CD8-positive, alpha-beta memory T cell (primary cell): ENCODE data around the gene DYDC1. TPM values are rescaled to one million over a fixed set of nuclear protein-coding genes. Genes with fewer than 3 reads are reported as not detected.

Source experiments
- CTCF ChIA-PET: fragments of 350-600 bp; sonication (Branson Sonifier 250); formaldehyde crosslinking; loops from one replicate; lab custom pipeline; 2021; ENCODE audit warnings: antibody characterized with exemption; lab: Charles Lee
- POLR2A ChIA-PET: fragments of 350-600 bp; sonication (Branson Sonifier 250); formaldehyde crosslinking; loops from one replicate; lab custom pipeline; 2021; ENCODE audit warnings: antibody characterized with exemption; lab: Charles Lee
- DNase-seq, 5 donors: peaks; one replicate each; pipeline versions ENCODE4 v3.0.0 to v3.0.0-alpha.2; 2020 to 2022; ENCODE audit warnings: mixed read lengths in 1 of 5
- H3K27ac ChIP-seq: one replicate; pipeline ENCODE4 v1.7.0; 2013; ENCODE audit warnings: low read depth, mild to moderate bottlenecking, low read length, moderate library complexity
- H3K27me3 ChIP-seq: 2 replicates; pipeline ENCODE4 v1.7.0; 2013; ENCODE audit warnings: low read length, mild to moderate bottlenecking; ENCODE audit not compliant: insufficient read depth, poor library complexity, severe bottlenecking
- H3K36me3 ChIP-seq: 2 replicates; pipeline ENCODE4 v1.7.0; 2013; ENCODE audit warnings: mild to moderate bottlenecking, low read length, moderate library complexity; ENCODE audit not compliant: insufficient read depth
- H3K4me1 ChIP-seq: 2 replicates; pipeline ENCODE4 v1.7.0; 2013; ENCODE audit warnings: mild to moderate bottlenecking, low read length, moderate library complexity; ENCODE audit not compliant: insufficient read depth
- H3K4me3 ChIP-seq: 2 replicates; pipeline ENCODE4 v1.7.0; 2013; ENCODE audit warnings: mild to moderate bottlenecking, low read length
- H3K9me3 ChIP-seq: 2 replicates; pipeline ENCODE4 v1.7.0; 2013; ENCODE audit warnings: mild to moderate bottlenecking, low read length
- H3K27ac Mint-ChIP-seq, 8 donors: one replicate each; pipeline ENCODE4 v1.8.0; 2020 to 2021; ENCODE audit warnings: mixed read lengths in 8 of 8, mild to moderate bottlenecking in 6 of 8, inconsistent platforms in 3 of 8, moderate library complexity in 3 of 8
- H3K27me3 Mint-ChIP-seq, 2 donors: one replicate each; pipeline ENCODE4 v1.8.0; 2020 to 2021; ENCODE audit warnings: mixed read lengths in 2 of 2, mild to moderate bottlenecking in 1 of 2, moderate library complexity in 1 of 2
- H3K36me3 Mint-ChIP-seq, 3 donors: one replicate each; pipeline ENCODE4 v1.8.0; 2020 to 2021; ENCODE audit warnings: mixed read lengths in 3 of 3, inconsistent platforms in 1 of 3, mild to moderate bottlenecking in 1 of 3
- H3K4me1 Mint-ChIP-seq, 3 donors: one replicate each; pipeline ENCODE4 v1.8.0; 2020 to 2021; ENCODE audit warnings: mixed read lengths in 3 of 3, inconsistent platforms in 1 of 3, mild to moderate bottlenecking in 1 of 3
- H3K4me3 Mint-ChIP-seq, 7 donors: one replicate each; pipeline ENCODE4 v1.8.0; 2020 to 2021; ENCODE audit warnings: mixed read lengths in 7 of 7, mild to moderate bottlenecking in 6 of 7, moderate library complexity in 4 of 7, inconsistent platforms in 2 of 7
- H3K9me3 Mint-ChIP-seq, 5 donors: one replicate each; pipeline ENCODE4 v1.8.0; 2020 to 2022; ENCODE audit warnings: mixed read lengths in 5 of 5, mild to moderate bottlenecking in 3 of 5, moderate library complexity in 2 of 5, inconsistent platforms in 1 of 5
- polyA plus RNA-seq: library from polyadenylated mRNA; unstranded; fragments of 300-500 nt; fragmentation: Illumina TruSeq; gene quantifications from one replicate; pipeline ENCODE4 v1.2.3, GENCODE V29; 2021
- total RNA-seq, 2 experiments: library from RNA; stranded (reverse); gene quantifications; one replicate each; pipeline ENCODE4 v1.2.3, GENCODE V29; 2021

DYDC1 gene
- total and polyA plus RNA-seq, 3 experiments from 2014 or later, result not detected

GRCh38 chr10:80290474-80291220 is 65.9 kb downstream of the DYDC1 start:
- Mint-ChIP-seq H3K27ac (no peak overlapping the region), H3K27me3 (peaks cover 12 to 44% of the 10 kb centered on the region in 2 donors), H3K4me3 (no peak overlapping the region)

GRCh38 chr10:80289451-80290287 is 66.9 kb downstream of the DYDC1 start, which contains the start of gene MAT1A:
Gene MAT1A, minus strand, starts transcription at chr10:80289658. Its CDS starts 235 bp downstream, at chr10:80289423.
- Mint-ChIP-seq H3K27me3 (peaks cover 10 to 39% of the 10 kb centered on the region in 2 donors), H3K4me1 (peaks cover 0 to 2% (median 0%) of the 10 kb centered on the region in 3 donors), H3K4me3 (no peak within 1 kb of the TSS), H3K9me3 (no peaks in the 10 kb centered on the region), H3K36me3 (no peaks in the 10 kb centered on the region), H3K27ac (no peak within 1 kb of the TSS)
- Histone ChIP-seq H3K27me3 (no peaks in the 10 kb centered on the region), H3K4me3 (no peak within 1 kb of the TSS), H3K9me3 (no peaks in the 10 kb centered on the region), H3K4me1 (no peaks in the 10 kb centered on the region), H3K36me3 (no peaks in the 10 kb centered on the region), H3K27ac (no peak within 1 kb of the TSS)
- DNase-seq, result no peak
- ChIA-PET POLR2A (no interaction called here), CTCF (no interaction called here)

More at GRCh38 chr10:80290474-80291220, 65.9 kb downstream of the DYDC1 start:
- Histone ChIP-seq H3K27me3 (no peaks in the 10 kb centered on the region), H3K4me3 (no peak overlapping the region), H3K36me3 (no peaks in the 10 kb centered on the region), H3K4me1 (no peaks in the 10 kb centered on the region), H3K9me3 (no peaks in the 10 kb centered on the region), H3K27ac (no peak overlapping the region)
- ChIA-PET POLR2A (no interaction called here), CTCF (no interaction called here)
- Mint-ChIP-seq H3K4me1 (peaks cover 0 to 2% (median 0%) of the 10 kb centered on the region in 3 donors), H3K9me3 (peaks cover 0 to 3% (median 2%) of the 10 kb centered on the region in 5 donors), H3K36me3 (no peaks in the 10 kb centered on the region)
- DNase-seq, result no peak

GRCh38 chr10:80288849-80289248 is 67.7 kb downstream of the DYDC1 start:
- no peak overlapping the region for H3K27ac Mint-ChIP-seq
- POLR2A ChIA-PET, result no interaction called here
- no peaks in the 10 kb centered on the region for H3K9me3 Mint-ChIP-seq
- H3K4me1 Mint-ChIP-seq, result peaks cover 0 to 2% (median 0%) of the 10 kb centered on the region in 3 donors
- Histone ChIP-seq H3K4me3 (no peak overlapping the region), H3K36me3 (no peaks in the 10 kb centered on the region), H3K27ac (no peak overlapping the region), H3K4me1 (no peaks in the 10 kb centered on the region), H3K9me3 (no peaks in the 10 kb centered on the region), H3K27me3 (no peaks in the 10 kb centered on the region)
- no peak overlapping the region for H3K4me3 Mint-ChIP-seq
- no peak for DNase-seq
- H3K27me3 Mint-ChIP-seq, result peaks cover 10 to 39% of the 10 kb centered on the region in 2 donors
- H3K36me3 Mint-ChIP-seq, result no peaks in the 10 kb centered on the region
- CTCF ChIA-PET, result no interaction called here

Other genes starting within 250 kb of the DYDC1 start
- gene PLAC9, start 224.0 kb downstream of the DYDC1 start, total RNA-seq, result not detected
- not detected for gene PLAC9, start 224.0 kb downstream of the DYDC1 start, polyA plus RNA-seq
- gene ANXA11, start 151.2 kb downstream of the DYDC1 start, total RNA-seq, result 100 to 1,000 TPM; 211 to 217 TPM
- 292 TPM for gene ANXA11, start 151.2 kb downstream of the DYDC1 start, polyA plus RNA-seq
- gene MAT1A, start 67.1 kb downstream of the DYDC1 start, total RNA-seq, result not detected
- gene MAT1A, start 67.1 kb downstream of the DYDC1 start, polyA plus RNA-seq, result not detected
- not detected for gene DYDC2, start within 50 bp of the DYDC1 start, total RNA-seq
- gene DYDC2, start within 50 bp of the DYDC1 start, polyA plus RNA-seq, result not detected
- gene PRXL2A, start 51.8 kb upstream of the DYDC1 start, total RNA-seq, result 1 to 10 TPM; 8.1 to 8.3 TPM
- 9.4 TPM for gene PRXL2A, start 51.8 kb upstream of the DYDC1 start, polyA plus RNA-seq
- 10 to 100 TPM; 46.1 to 46.8 TPM for gene TSPAN14, start 97.6 kb upstream of the DYDC1 start, total RNA-seq
- 220 TPM for gene TSPAN14, start 97.6 kb upstream of the DYDC1 start, polyA plus RNA-seq
- gene SH2D4B, start 181.1 kb upstream of the DYDC1 start, total RNA-seq, result under 1 TPM; 0.11 to 0.13 TPM
- not detected for gene SH2D4B, start 181.1 kb upstream of the DYDC1 start, polyA plus RNA-seq